Neural cell (in vitro differentiated cells): ENCODE results near the gene AGBL1. TPM values are rescaled to one million over a fixed set of nuclear protein-coding genes. Genes with fewer than 3 reads are reported as not detected.
A peak's percentile ranks its signal among the peaks of the same experiment; 100 is the strongest.

Experiments
- H2AFZ ChIP-seq: fragments of 200-600, 300-800 bp; sonication (generic), shearing (Covaris generic); 2 replicates; pipeline ENCODE4 v1.6.0; 2014; ENCODE audit warnings: low read depth, mild to moderate bottlenecking, antibody characterized with exemption, low read length, moderate library complexity
- H3F3A ChIP-seq: fragments of 200-600 bp; shearing (Covaris generic); 2 replicates; pipeline ENCODE4 v1.6.1; 2016; ENCODE audit warnings: mild to moderate bottlenecking, moderate library complexity, mixed read lengths, antibody characterized with exemption, low read length; ENCODE audit not compliant: insufficient read depth, poor library complexity, severe bottlenecking
- H3K27ac ChIP-seq: fragments of 200-600, 300-800 bp; sonication (generic), shearing (Covaris generic); 2 replicates; pipeline ENCODE4 v1.5.1; 2014; ENCODE audit warnings: mild to moderate bottlenecking, low read length, moderate library complexity
- H3K27me3 ChIP-seq: fragments of 300-800, 200-600 bp; sonication (generic), shearing (Covaris generic); 2 replicates; pipeline ENCODE4 v1.6.0; 2014; ENCODE audit warnings: mild to moderate bottlenecking, low read depth, low read length, moderate library complexity; ENCODE audit not compliant: insufficient read depth
- H3K36me3 ChIP-seq: fragments of 300-800, 200-600 bp; sonication (generic), shearing (Covaris generic); 2 replicates; pipeline ENCODE4 v1.5.1; 2014; ENCODE audit warnings: mild to moderate bottlenecking, antibody characterized with exemption, low read length, moderate library complexity; ENCODE audit not compliant: insufficient read depth
- H3K4me2 ChIP-seq: fragments of 300-800, 200-600 bp; sonication (generic), shearing (Covaris generic); 2 replicates; pipeline ENCODE4 v1.6.0; 2014; ENCODE audit warnings: mild to moderate bottlenecking, low read length
- H3K4me3 ChIP-seq: fragments of 300-800, 200-600 bp; sonication (generic), shearing (Covaris generic); 2 replicates; pipeline ENCODE4 v1.5.1; 2014; ENCODE audit warnings: mild to moderate bottlenecking, low read length, moderate library complexity
- H3K79me2 ChIP-seq: fragments of 200-600 bp; shearing (Covaris generic); replicated peaks from 2 replicates; pipeline ENCODE4 v1.6.0; 2014; ENCODE audit warnings: mild to moderate bottlenecking, low read length, moderate library complexity; ENCODE audit not compliant: insufficient read depth
- H3K9ac ChIP-seq: fragments of 300-800, 200-600 bp; sonication (generic), shearing (Covaris generic); 2 replicates; pipeline ENCODE4 v1.6.1; 2016; ENCODE audit warnings: mild to moderate bottlenecking, low read length, mixed read lengths
- H3K9me2 ChIP-seq: fragments of 200-600 bp; shearing (Covaris generic); 2 replicates; pipeline ENCODE4 v1.6.1; 2016; ENCODE audit warnings: mild to moderate bottlenecking, low read length, mixed read lengths; ENCODE audit not compliant: insufficient read depth
- H3K9me3 ChIP-seq: fragments of 200-600, 300-800 bp; sonication (generic), shearing (Covaris generic); 2 replicates; pipeline ENCODE4 v1.6.1; 2016; ENCODE audit warnings: mild to moderate bottlenecking, mixed run types, low read length, moderate library complexity, mixed read lengths
- H4K20me1 ChIP-seq: fragments of 200-600 bp; shearing (Covaris generic); 2 replicates; pipeline ENCODE4 v1.6.1; 2016; ENCODE audit warnings: mild to moderate bottlenecking, mixed run types; ENCODE audit not compliant: insufficient read depth
- EP300 ChIP-seq: fragments of 450-650 bp; conservative IDR thresholded peaks from 2 replicates; pipeline ENCODE4 v1.6.1; 2014; ENCODE audit warnings: antibody characterized with exemption, mild to moderate bottlenecking, moderate library complexity; ENCODE audit not compliant: poor library complexity, severe bottlenecking
- EZH2 ChIP-seq: fragments of 200-600, 300-800 bp; shearing (Covaris generic), sonication (generic); IDR thresholded peaks from 2 replicates; pipeline ENCODE4 v1.6.1; 2014; ENCODE audit warnings: antibody characterized with exemption, low read length, borderline replicate concordance, mild to moderate bottlenecking; ENCODE audit not compliant: insufficient read depth, poor library complexity, severe bottlenecking
- MXI1 ChIP-seq: fragments of 450-650 bp; conservative IDR thresholded peaks from 2 replicates; pipeline ENCODE4 v1.6.1; 2014; ENCODE audit warnings: antibody characterized with exemption, mild to moderate bottlenecking; ENCODE audit not compliant: poor library complexity, severe bottlenecking
- POLR2AphosphoS5 ChIP-seq: IDR thresholded peaks from 2 replicates; pipeline ENCODE4 v1.6.1; 2012
- RAD21 ChIP-seq: fragments of 450-650 bp; conservative IDR thresholded peaks from 2 replicates; pipeline ENCODE4 v1.6.1; 2014; ENCODE audit warnings: antibody characterized with exemption, mild to moderate bottlenecking, moderate library complexity
- SMC3 ChIP-seq: fragments of 450-650 bp; conservative IDR thresholded peaks from 2 replicates; pipeline ENCODE4 v1.6.1; 2014; ENCODE audit warnings: antibody characterized with exemption, mild to moderate bottlenecking, moderate library complexity; ENCODE audit not compliant: poor library complexity
- TAF1 ChIP-seq: IDR thresholded peaks from 2 replicates; pipeline ENCODE4 v1.6.1; 2012; ENCODE audit warnings: low read depth
- polyA plus RNA-seq: library from polyadenylated mRNA; depleted of rRNA; stranded (reverse); fragments of >200 nt; gene quantifications from 2 replicates; pipeline ENCODE4 v1.2.3, GENCODE V29; 2014
- TF ChIP-seq, protein P1 (sequence below): IDR thresholded peaks from 2 replicates; pipeline ENCODE4 v1.6.1; 2012; ENCODE audit warnings: borderline replicate concordance
- TF ChIP-seq, protein P2 (sequence below): fragments of 450-650 bp; IDR thresholded peaks from 2 replicates; pipeline ENCODE4 v1.5.1; 2014; ENCODE audit warnings: antibody characterized with exemption, mild to moderate bottlenecking, moderate library complexity; ENCODE audit not compliant: poor library complexity, severe bottlenecking

Gene AGBL1
- polyA plus RNA-seq, 1 donor from 2014 or later: 0.12 TPM

GRCh38 chr15:86550075-86550474 lies 470.4 kb downstream of the AGBL1 start (continued):
- TF ChIP-seq EZH2: no peak
- TF ChIP-seq TAF1: no peak

DNA sequence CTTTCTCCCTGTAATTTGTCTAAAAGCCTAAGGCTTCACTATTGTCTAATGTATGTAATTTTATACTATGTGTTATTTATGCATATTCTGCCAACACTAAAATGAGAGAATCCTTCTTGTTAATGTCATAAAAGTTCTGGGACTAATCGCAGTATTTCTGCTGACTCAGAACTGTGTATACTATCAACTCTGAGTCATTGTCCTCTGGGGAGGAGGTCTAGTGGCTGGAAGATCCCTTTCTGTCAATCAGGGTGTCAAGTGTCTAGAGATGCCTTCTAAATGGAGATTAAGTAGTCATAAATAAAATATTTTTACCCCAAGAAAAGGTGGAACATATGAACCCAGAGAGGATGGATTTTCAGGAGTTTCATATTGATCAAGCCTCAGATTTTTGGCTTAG lies 473.4 kb downstream of the AGBL1 start:
- H2AFZ ChIP-seq: no peak overlapping the region
- no peaks in the 10 kb centered on the region for H3F3A ChIP-seq
- no peak overlapping the region for H3K4me2 ChIP-seq
- H4K20me1 ChIP-seq: no peaks in the 10 kb centered on the region
- H3K4me3 ChIP-seq: no peak overlapping the region
- H3K27me3 ChIP-seq: no peaks in the 10 kb centered on the region
- no peak overlapping the region for H3K27ac ChIP-seq
- H3K9me2 ChIP-seq: no peaks in the 10 kb centered on the region
- H3K9me3 ChIP-seq: peaks cover 4% of the 10 kb centered on the region
- H3K79me2 ChIP-seq: no peaks in the 10 kb centered on the region
- no peak overlapping the region for H3K9ac ChIP-seq
- TF ChIP-seq TAF1 (no peak), MXI1 (no peak), EZH2 (no peak), POLR2AphosphoS5 (peak; percentile 43), EP300 (peak; percentile 81), SMC3 (no peak)
- no peaks in the 10 kb centered on the region for H3K36me3 ChIP-seq

DNA sequence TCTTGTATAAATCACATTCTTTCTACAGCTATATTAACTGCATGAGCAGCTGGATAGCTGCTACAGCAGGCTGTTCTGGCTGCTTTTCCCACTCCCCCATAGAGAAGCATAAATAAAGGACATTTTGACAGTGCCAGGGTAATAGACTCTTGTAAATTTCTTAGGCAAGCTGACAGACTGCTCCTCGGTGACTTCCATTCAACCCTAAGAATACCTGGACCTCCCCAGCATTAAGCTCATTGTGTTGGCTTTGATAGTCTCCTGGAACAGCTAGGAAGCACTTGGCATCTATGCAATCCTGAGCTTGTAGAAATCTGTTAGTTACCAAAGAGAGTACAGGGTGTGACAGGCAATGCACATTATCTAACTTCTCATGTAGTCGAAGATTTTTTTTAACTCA lies 475.4 kb downstream of the AGBL1 start:
- Histone ChIP-seq H3K9me3 (peaks cover 4% of the 10 kb centered on the region), H3K79me2 (no peaks in the 10 kb centered on the region), H3K27me3 (no peaks in the 10 kb centered on the region), H3K4me3 (peak overlapping the region; percentile 18), H3K27ac (peak overlapping the region; percentile 41), H3K9ac (peak overlapping the region; percentile 13), H2AFZ (no peak overlapping the region), H3F3A (no peaks in the 10 kb centered on the region), H3K9me2 (no peaks in the 10 kb centered on the region), H3K36me3 (no peaks in the 10 kb centered on the region), H3K4me2 (peak overlapping the region; percentile 9), H4K20me1 (no peaks in the 10 kb centered on the region)
- TF ChIP-seq, protein P1, sequence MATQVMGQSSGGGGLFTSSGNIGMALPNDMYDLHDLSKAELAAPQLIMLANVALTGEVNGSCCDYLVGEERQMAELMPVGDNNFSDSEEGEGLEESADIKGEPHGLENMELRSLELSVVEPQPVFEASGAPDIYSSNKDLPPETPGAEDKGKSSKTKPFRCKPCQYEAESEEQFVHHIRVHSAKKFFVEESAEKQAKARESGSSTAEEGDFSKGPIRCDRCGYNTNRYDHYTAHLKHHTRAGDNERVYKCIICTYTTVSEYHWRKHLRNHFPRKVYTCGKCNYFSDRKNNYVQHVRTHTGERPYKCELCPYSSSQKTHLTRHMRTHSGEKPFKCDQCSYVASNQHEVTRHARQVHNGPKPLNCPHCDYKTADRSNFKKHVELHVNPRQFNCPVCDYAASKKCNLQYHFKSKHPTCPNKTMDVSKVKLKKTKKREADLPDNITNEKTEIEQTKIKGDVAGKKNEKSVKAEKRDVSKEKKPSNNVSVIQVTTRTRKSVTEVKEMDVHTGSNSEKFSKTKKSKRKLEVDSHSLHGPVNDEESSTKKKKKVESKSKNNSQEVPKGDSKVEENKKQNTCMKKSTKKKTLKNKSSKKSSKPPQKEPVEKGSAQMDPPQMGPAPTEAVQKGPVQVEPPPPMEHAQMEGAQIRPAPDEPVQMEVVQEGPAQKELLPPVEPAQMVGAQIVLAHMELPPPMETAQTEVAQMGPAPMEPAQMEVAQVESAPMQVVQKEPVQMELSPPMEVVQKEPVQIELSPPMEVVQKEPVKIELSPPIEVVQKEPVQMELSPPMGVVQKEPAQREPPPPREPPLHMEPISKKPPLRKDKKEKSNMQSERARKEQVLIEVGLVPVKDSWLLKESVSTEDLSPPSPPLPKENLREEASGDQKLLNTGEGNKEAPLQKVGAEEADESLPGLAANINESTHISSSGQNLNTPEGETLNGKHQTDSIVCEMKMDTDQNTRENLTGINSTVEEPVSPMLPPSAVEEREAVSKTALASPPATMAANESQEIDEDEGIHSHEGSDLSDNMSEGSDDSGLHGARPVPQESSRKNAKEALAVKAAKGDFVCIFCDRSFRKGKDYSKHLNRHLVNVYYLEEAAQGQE: no peak
- TF ChIP-seq EP300 (peak; percentile 91), MXI1 (no peak), RAD21 (no peak), EZH2 (no peak)

DNA sequence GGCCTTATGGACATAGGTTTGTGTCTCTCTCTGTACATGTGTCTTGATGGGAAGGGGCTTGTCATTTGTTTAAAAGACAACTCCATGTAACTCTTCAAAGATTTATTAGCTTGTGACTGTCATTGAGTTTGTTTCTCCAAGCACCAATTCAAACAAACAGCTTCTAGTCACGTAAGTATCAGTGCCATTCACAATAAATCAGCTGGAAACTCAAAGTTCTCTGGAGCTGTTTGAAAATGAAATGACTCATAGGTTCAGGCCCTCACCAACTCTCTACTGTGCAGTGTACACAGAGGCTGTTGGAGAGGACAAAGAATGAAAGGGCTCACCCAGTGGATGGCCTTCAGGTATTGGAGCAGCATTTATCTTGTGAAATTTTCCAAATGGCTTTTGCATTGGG lies 476.3 kb downstream of the AGBL1 start:
- no peaks in the 10 kb centered on the region for H3F3A ChIP-seq
- no peak overlapping the region for H3K4me2 ChIP-seq
- H3K27me3 ChIP-seq: no peaks in the 10 kb centered on the region
- no peaks in the 10 kb centered on the region for H3K79me2 ChIP-seq
- no peak overlapping the region for H2AFZ ChIP-seq
- peaks cover 4% of the 10 kb centered on the region for H3K9me3 ChIP-seq
- no peaks in the 10 kb centered on the region for H4K20me1 ChIP-seq
- no peak overlapping the region for H3K27ac ChIP-seq
- no peak overlapping the region for H3K4me3 ChIP-seq
- no peak overlapping the region for H3K9ac ChIP-seq
- TF ChIP-seq TAF1 (no peak), EP300 (no peak), RAD21 (no peak), SMC3 (no peak), MXI1 (no peak), EZH2 (no peak), POLR2AphosphoS5 (no peak)
- TF ChIP-seq, protein P1: no peak
- TF ChIP-seq, protein P2, sequence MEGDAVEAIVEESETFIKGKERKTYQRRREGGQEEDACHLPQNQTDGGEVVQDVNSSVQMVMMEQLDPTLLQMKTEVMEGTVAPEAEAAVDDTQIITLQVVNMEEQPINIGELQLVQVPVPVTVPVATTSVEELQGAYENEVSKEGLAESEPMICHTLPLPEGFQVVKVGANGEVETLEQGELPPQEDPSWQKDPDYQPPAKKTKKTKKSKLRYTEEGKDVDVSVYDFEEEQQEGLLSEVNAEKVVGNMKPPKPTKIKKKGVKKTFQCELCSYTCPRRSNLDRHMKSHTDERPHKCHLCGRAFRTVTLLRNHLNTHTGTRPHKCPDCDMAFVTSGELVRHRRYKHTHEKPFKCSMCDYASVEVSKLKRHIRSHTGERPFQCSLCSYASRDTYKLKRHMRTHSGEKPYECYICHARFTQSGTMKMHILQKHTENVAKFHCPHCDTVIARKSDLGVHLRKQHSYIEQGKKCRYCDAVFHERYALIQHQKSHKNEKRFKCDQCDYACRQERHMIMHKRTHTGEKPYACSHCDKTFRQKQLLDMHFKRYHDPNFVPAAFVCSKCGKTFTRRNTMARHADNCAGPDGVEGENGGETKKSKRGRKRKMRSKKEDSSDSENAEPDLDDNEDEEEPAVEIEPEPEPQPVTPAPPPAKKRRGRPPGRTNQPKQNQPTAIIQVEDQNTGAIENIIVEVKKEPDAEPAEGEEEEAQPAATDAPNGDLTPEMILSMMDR: no peak
- no peaks in the 10 kb centered on the region for H3K9me2 ChIP-seq
- H3K36me3 ChIP-seq: no peaks in the 10 kb centered on the region
